GM18502 (cell line): ENCODE data around the gene CGRRF1.

Source experiments
- ATAC-seq: cut with Tn5 transposase; IDR thresholded peaks from one replicate; pipeline ENCODE4 v1.9.1; 2021; ENCODE audit warnings: mild to moderate bottlenecking; ENCODE audit not compliant: unreplicated experiment, poor library complexity

The CGRRF1 gene

GRCh38 chr14:54537651-54538050, 27.9 kb downstream of the CGRRF1 start:
- no peak for ATAC-seq

GRCh38 chr14:54538055-54538454, 28.3 kb downstream of the CGRRF1 start:
- ATAC-seq: no peak

GRCh38 chr14:54547583-54547982, 37.9 kb downstream of the CGRRF1 start:
- no peak for ATAC-seq

GRCh38 chr14:54548491-54548890, 38.8 kb downstream of the CGRRF1 start:
- ATAC-seq: no peak

GRCh38 chr14:54549862-54550261, 40.2 kb downstream of the CGRRF1 start:
- no peak for ATAC-seq

GRCh38 chr14:54550514-54550913, 40.8 kb downstream of the CGRRF1 start:
- no peak for ATAC-seq

- no peak for ATAC-seq
Observed at GRCh38 chr14:54554401-54554800, 44.7 kb downstream of the CGRRF1 start.

GRCh38 chr14:54555651-54556050, 45.9 kb downstream of the CGRRF1 start:
- ATAC-seq: no peak

- ATAC-seq: no peak
Observed at GRCh38 chr14:54556535-54556934, 46.8 kb downstream of the CGRRF1 start.

- ATAC-seq: no peak
Observed at GRCh38 chr14:54562334-54562733, 52.6 kb downstream of the CGRRF1 start.

- ATAC-seq: no peak
Observed at GRCh38 chr14:54564071-54564867, 54.6 kb downstream of the CGRRF1 start.

GRCh38 chr14:54564868-54565784, 55.4 kb downstream of the CGRRF1 start:
- peak; percentile 37 for ATAC-seq

- peak; percentile 52 for ATAC-seq
Observed at GRCh38 chr14:54565785-54566409, 56.2 kb downstream of the CGRRF1 start.

GRCh38 chr14:54566410-54567223, 56.9 kb downstream of the CGRRF1 start, which contains the start of gene SAMD4A:
Gene SAMD4A, plus strand, starts transcription at chr14:54567128. Its CDS starts 789 bp downstream, at chr14:54567917.
- ATAC-seq: peak; percentile 48

GRCh38 chr14:54567224-54567638, 57.5 kb downstream of the CGRRF1 start:
- ATAC-seq: peak; percentile 1

- ATAC-seq: peak; percentile 21
Observed at GRCh38 chr14:54567639-54568561, 58.2 kb downstream of the CGRRF1 start.

- no peak for ATAC-seq
Observed at GRCh38 chr14:54568821-54569595, 59.3 kb downstream of the CGRRF1 start.

GRCh38 chr14:54570047-54570446, 60.3 kb downstream of the CGRRF1 start:
- no peak for ATAC-seq
